GM12891 (cell line): ENCODE data around the gene FNBP1.

Experiments used
- POLR2A ChIP-seq: IDR thresholded peaks from 2 replicates; pipeline ENCODE4 v1.6.1; 2011; ENCODE audit warnings: low read depth, low read length, control low read depth
- POLR2AphosphoS5 ChIP-seq: IDR thresholded peaks from 2 replicates; pipeline ENCODE4 v1.6.1; 2011; ENCODE audit warnings: low read depth, low read length, control low read depth
- SPI1 ChIP-seq: IDR thresholded peaks from 2 replicates; pipeline ENCODE4 v1.6.1; 2011; ENCODE audit warnings: low read depth, low read length, control low read depth
- TAF1 ChIP-seq: IDR thresholded peaks from 2 replicates; pipeline ENCODE4 v1.6.1; 2011; ENCODE audit warnings: low read depth, low read length, control low read depth

DNA sequence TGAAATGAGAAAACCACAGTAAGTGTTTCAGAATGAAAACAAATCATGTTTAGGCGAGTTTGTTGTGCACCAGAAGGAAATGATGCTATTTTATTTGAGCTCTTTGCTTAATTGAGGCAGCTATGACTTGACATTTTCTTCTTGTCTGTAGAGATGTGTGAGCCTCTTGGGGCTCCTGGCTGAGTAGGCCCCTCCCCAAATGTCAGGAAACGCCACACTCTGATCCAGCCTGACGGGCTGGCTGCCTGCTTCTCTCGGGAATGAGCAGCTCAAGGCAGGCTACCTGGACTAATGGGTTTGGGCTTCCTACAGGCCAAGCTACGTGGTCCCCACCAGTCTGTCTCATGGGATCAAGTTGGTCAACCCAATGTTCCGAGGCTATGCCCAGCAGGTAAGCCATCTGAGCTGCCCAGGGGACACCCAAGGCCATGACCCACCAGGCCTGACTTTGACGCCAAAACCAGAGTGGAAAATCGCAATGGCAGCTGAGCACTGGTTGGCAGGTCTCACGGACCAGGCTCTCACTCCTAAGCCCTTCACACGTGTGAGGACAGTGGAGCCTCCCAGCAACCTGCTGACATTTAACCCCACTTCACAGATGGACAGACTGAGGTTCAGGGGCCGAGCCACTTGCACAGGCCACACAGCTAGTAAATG is 177.9 kb downstream of the FNBP1 start:
- TF ChIP-seq POLR2A (no peak), POLR2AphosphoS5 (no peak), TAF1 (no peak), SPI1 (no peak)
